ENCODE measurements around the gene DAW1. TPM values are rescaled to one million over a fixed set of nuclear protein-coding genes. Genes with fewer than 3 reads are reported as not detected.

DAW1 gene
- total RNA-seq, 4 donors from 2014 or later = 0.29 to 2.5 TPM; not detected in 2

DNA sequence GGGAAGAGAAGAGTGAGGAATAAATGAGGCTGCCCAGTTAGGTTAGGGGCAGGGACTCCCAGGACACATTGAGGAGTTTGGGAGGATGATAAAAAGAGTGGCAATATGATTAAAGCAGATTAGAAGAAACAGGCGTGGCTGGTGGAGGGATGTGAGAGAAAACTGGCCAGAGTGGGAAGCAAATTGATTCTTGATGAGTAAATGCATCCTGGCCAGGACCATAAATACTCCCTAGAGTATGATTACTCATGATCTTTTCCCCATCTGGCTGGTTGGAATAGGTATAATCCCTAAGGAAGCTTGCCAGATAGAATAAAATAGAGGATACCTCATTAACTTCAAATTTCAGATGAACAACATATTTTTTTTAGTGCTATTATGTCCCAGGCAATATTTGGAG is 21.5 kb upstream of the DAW1 start:
- H3K4me1 ChIP-seq = no peaks in the 10 kb centered on the region
- no peak overlapping the region for H3K4me3 ChIP-seq
- no peak for DNase-seq
- H3K36me3 ChIP-seq = no peaks in the 10 kb centered on the region
- no peak overlapping the region for H3K27ac ChIP-seq
- intact Hi-C loops (cut with DNase I; ENCODE audit: low total_unique reads) = no loop called here
- H3K9me3 ChIP-seq = no peaks in the 10 kb centered on the region
- no peaks in the 10 kb centered on the region for H3K27me3 ChIP-seq
- TF ChIP-seq, protein P1, sequence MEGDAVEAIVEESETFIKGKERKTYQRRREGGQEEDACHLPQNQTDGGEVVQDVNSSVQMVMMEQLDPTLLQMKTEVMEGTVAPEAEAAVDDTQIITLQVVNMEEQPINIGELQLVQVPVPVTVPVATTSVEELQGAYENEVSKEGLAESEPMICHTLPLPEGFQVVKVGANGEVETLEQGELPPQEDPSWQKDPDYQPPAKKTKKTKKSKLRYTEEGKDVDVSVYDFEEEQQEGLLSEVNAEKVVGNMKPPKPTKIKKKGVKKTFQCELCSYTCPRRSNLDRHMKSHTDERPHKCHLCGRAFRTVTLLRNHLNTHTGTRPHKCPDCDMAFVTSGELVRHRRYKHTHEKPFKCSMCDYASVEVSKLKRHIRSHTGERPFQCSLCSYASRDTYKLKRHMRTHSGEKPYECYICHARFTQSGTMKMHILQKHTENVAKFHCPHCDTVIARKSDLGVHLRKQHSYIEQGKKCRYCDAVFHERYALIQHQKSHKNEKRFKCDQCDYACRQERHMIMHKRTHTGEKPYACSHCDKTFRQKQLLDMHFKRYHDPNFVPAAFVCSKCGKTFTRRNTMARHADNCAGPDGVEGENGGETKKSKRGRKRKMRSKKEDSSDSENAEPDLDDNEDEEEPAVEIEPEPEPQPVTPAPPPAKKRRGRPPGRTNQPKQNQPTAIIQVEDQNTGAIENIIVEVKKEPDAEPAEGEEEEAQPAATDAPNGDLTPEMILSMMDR (IDR thresholded peaks at IDR 0.05) = no peak
- TF ChIP-seq POLR2A (IDR thresholded peaks at IDR 0.05) = no peak

DNA sequence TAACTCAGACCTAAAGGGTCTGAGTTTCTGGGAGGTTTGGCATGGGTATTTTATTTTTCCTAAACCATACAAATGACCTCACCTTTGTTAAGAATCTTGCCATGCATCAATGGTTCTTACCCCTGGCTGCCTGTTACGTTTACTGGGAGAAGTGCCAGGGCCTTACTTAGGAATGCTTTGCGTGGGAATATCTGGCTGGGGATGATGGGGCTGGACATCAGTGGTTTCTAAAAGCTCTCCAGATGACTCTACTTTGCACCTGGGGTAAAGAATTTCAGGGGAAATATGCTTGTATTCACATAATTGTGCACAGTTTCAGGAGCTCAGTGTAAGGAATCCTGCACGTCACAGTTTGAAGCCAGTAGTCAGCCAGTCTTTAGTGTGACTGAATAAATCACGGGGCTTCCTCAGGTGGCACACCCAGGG is 18.2 kb upstream of the DAW1 start:
- no peak for DNase-seq
- no peaks in the 10 kb centered on the region for H3K27me3 ChIP-seq
- no peaks in the 10 kb centered on the region for H3K9me3 ChIP-seq
- H3K4me1 ChIP-seq = no peaks in the 10 kb centered on the region
- H3K36me3 ChIP-seq = no peaks in the 10 kb centered on the region
- intact Hi-C loops (cut with DNase I; ENCODE audit: low total_unique reads) = no loop called here
- TF ChIP-seq, protein P1 (IDR thresholded peaks at IDR 0.05) = no peak
- no peak for TF ChIP-seq POLR2A (IDR thresholded peaks at IDR 0.05)
- no peak overlapping the region for H3K27ac ChIP-seq
- no peak overlapping the region for H3K4me3 ChIP-seq

GRCh38 chr2:227853765-227854271 is 17.6 kb upstream of the DAW1 start:
- H3K4me3 ChIP-seq = no peak overlapping the region
- no peaks in the 10 kb centered on the region for H3K36me3 ChIP-seq
- no peaks in the 10 kb centered on the region for H3K27me3 ChIP-seq
- no peaks in the 10 kb centered on the region for H3K9me3 ChIP-seq
- TF ChIP-seq, protein P1 (IDR thresholded peaks at IDR 0.05) = no peak
- no peak for TF ChIP-seq POLR2A (IDR thresholded peaks at IDR 0.05)
- intact Hi-C loops (cut with DNase I; ENCODE audit: low total_unique reads) = no loop called here
- H3K4me1 ChIP-seq = no peaks in the 10 kb centered on the region
- no peak overlapping the region for H3K27ac ChIP-seq
- no peak for DNase-seq

DNA sequence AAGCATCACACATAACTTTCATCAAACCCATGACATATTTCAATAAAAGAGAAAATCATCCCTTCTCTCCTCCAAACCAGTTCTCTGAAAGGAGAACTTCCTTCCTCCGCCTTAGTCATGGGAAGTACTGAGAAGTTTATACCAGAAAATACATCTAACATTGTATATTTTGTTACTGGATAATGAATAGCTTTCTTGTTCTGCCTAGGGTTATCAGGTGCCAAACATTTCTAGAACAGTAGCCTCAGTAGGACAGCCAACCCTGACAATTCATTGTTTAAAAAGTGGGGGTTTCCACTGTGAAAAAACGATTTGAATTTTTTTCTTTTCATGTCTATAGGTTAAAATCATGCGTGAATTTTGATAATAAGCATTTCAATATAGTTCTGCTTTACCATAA is 16.0 kb upstream of the DAW1 start:
- H3K36me3 ChIP-seq = no peaks in the 10 kb centered on the region
- H3K4me3 ChIP-seq = no peak overlapping the region
- H3K9me3 ChIP-seq = no peaks in the 10 kb centered on the region
- intact Hi-C loops (cut with DNase I; ENCODE audit: low total_unique reads) = no loop called here
- TF ChIP-seq, protein P1 (IDR thresholded peaks at IDR 0.05) = no peak
- TF ChIP-seq POLR2A (IDR thresholded peaks at IDR 0.05) = no peak
- H3K27ac ChIP-seq = no peak overlapping the region
- DNase-seq = no peak
- no peaks in the 10 kb centered on the region for H3K4me1 ChIP-seq
- no peaks in the 10 kb centered on the region for H3K27me3 ChIP-seq

- no peak overlapping the region for H3K27ac ChIP-seq
- H3K36me3 ChIP-seq = no peaks in the 10 kb centered on the region
- DNase-seq = no peak
- H3K9me3 ChIP-seq = no peaks in the 10 kb centered on the region
- H3K4me3 ChIP-seq = no peak overlapping the region
- no peaks in the 10 kb centered on the region for H3K27me3 ChIP-seq
- TF ChIP-seq POLR2A (IDR thresholded peaks at IDR 0.05) = no peak
- TF ChIP-seq, protein P1 (IDR thresholded peaks at IDR 0.05) = no peak
- H3K4me1 ChIP-seq = no peaks in the 10 kb centered on the region
- intact Hi-C loops (cut with DNase I; ENCODE audit: low total_unique reads) = no loop called here
Observed at GRCh38 chr2:227856697-227857096, 14.7 kb upstream of the DAW1 start.

Data from uterus (tissue), 4 donors.